HG03460 (cell line): ENCODE measurements around the gene KAZALD1.

Experiments used
- ATAC-seq: cut with Tn5 transposase; IDR thresholded peaks from one replicate; pipeline ENCODE4 v1.9.1; 2021; ENCODE audit not compliant: unreplicated experiment

KAZALD1 gene, protein sequence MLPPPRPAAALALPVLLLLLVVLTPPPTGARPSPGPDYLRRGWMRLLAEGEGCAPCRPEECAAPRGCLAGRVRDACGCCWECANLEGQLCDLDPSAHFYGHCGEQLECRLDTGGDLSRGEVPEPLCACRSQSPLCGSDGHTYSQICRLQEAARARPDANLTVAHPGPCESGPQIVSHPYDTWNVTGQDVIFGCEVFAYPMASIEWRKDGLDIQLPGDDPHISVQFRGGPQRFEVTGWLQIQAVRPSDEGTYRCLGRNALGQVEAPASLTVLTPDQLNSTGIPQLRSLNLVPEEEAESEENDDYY

DNA sequence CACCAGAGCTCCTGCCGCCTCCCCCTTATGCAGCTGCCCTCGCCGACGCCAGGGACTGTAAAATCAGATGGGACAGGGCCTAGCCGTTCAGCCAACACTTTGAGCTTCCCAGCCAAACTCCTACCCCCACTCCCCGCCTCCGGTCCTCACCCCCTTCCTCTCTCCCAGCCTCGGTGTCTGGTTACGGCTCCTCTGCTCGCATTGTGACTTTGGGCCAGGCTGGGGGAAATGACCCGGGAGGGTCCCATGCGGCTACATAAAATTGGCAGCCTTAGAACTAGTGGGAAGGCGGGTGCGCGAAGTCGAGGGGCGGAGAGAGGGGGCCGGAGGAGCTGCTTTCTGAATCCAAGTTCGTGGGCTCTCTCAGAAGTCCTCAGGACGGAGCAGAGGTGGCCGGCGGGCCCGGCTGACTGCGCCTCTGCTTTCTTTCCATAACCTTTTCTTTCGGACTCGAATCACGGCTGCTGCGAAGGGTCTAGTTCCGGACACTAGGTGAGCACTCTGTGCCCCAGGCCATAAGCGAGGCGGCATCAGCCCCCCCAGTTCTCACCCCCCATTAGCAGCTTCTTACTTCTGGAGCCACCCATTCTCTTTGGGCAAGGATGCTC is at the start of gene KAZALD1:
TSS of gene KAZALD1 (plus strand) at position 366 of the 608 bp plus-strand sequence. CDS start 604 bp downstream, outside the sequence.
- ATAC-seq: no peak

DNA sequence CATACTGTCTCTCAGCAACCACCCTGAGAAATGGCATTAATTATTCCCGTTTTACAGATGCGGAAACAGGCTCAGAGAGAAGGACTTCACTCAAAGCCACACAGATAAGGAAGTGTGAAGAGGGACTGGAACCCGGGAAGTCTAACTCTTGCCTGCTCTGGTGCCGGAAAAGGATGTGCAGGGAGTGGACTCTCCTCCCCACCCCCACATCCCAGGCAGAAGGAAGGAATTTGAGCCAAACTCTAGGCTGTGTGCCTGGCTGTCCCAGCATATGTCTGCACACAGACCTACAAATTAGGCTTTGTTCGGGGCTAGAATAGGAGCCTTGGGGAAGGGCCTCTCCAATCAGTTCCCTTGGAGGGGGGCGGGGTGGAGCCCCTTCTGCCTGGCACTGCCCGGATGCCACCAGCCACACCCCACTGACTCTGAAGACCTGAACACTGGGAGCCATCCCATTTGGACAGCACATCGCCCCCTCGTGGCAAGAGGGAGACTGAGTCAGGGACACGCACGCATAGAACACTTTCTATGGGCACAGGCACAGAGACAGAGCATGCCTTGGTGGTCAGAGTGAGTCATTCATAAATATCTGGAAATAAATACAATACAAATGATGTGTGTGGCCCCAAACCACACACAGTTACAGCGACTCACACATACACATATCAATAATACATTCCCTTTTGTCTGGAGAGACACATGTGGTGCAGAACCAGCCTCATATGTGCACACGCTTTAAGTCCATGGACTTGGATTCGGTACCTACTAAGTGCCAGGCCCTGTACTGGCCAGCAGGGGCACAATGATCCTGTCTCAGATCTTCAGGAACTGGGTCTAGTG is 49.0 kb upstream of the KAZALD1 start:
- ATAC-seq: peak; percentile 80

DNA sequence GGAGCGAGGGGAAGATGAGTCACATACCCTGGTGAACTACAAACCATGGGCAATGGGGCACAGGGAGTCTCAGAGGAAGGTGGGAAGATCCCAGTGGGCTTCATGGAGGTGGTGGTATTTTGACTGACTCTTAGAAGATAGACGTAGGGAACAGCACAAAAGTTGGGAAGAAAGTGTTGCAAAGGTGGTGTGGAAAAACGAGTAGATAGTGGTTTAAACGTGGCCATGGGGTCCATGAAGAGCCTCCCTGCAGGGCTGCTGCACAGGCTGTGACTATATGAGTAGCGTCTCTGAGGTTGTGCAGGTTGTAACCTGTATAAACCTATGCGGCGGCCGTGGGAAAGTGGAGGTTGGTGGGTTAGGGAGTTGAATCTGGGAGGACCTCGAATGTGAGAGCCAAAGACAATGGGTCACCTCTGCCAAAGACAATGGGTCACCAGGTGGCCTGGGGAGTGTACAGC is 48.4 kb upstream of the KAZALD1 start:
- no peak for ATAC-seq

GRCh38 chr10:101014230-101014884 is 47.4 kb upstream of the KAZALD1 start:
- ATAC-seq: no peak

DNA sequence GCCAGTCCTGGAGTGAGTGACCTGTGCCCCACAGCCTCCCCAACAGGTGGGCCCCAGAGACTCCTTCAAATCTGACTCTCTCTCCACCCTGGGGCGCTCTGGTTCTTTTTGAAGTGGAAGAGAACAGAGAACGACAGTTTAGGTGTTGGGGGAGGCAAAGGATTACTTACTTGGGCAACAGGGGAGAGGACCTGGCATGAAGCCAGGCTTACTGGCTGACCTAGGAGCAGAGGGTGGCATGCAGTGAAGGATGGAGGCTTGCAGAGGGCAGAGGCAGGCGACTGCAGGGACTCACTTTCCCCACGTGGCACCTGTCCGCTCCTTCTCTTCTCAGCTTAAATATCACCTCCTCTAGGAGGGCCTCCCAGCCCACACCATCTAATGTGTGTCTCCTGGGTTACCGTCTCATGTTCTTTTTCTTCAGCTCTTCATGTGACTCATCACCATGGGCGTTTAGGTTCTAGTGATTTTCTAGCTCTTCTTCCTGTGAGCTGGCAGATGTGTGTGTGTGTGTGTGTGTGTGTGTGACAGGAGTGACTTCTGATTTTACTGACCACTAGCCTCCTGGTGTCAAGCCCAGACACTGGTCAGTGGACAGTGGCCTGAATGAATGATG is 46.7 kb upstream of the KAZALD1 start:
- ATAC-seq: no peak

DNA sequence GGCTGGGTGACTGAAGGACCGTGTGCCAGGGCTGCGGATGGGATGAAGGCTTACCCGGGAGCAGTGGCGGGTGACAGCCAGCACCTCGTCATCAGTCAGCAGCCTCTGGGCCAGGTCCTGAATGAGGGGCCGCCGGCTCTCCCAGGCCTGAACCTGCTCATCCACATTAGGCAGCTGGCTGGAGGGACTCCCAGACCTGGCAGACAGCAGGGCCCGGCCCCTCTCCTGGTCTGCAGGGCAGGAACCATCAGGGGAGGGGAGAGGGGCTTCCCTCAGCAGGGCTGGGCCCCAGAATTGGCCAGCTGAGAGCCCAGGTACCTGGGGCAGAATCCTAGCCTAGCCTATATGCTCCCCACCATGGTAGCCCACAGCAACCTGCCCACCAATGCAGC is 46.2 kb upstream of the KAZALD1 start:
- ATAC-seq: no peak

DNA sequence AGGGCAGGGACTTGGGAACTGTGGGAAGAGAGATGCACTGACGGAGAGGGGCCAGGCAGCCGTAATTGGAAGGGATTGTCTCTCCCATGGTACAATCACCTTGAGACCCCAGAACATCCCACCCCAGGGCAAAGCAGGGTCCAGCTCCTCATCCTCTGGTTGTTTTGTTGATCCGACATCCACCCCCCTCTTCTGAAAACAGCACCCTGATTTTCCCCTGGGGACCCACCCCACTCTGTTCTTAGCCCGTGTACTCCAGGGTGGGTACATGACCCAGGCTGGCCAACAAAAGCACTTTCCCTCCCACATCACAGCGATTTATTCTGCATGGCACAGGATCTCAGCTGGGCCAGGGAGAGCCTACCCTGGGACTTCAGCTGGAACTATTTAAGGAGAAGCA is 45.0 kb upstream of the KAZALD1 start:
- ATAC-seq: no peak

- no peak for ATAC-seq
These were observed 43.6 kb upstream of the KAZALD1 start for GRCh38 chr10:101018118-101018599.

DNA sequence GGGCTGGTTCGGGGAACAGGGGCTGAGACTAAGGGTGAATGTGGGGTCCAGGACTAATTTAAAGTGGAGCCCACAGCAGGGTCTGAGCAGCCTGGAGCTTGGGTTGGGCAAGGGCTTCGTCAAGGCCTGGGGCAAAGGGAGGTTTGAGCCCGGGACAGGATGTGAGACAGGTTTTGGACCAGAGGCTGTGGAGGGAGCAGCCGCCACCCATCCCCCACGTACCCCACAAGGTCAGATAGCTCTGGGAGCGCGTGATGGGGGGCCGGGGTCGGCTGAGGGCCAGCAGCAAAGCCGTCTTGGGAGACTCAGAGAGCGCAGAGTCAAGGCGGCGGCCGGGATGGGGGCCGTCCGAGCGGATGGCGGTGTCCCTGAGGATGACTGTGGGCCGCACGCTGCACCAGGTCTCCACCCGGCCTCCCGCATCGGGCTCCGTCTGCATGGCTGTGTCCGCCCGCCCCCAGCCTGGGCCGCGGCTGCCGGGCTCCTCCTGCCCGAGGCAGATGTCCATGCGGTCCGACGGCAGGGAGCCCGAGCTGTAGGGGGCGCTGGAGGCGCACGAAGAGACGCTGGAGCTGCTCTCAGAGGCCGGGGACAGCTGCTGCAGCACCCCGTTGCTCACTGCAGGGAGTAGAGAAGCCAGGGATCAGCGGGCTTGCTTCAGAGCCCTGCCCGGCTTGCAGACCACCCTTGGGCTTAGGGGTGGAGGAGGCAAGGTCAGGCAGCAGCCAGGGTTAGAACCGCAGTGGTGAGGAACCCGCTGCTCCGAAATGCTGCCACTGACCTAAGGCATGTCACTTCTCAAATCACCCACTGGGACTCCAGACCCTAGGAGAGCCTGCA is 43.0 kb upstream of the KAZALD1 start:
- ATAC-seq: no peak

DNA sequence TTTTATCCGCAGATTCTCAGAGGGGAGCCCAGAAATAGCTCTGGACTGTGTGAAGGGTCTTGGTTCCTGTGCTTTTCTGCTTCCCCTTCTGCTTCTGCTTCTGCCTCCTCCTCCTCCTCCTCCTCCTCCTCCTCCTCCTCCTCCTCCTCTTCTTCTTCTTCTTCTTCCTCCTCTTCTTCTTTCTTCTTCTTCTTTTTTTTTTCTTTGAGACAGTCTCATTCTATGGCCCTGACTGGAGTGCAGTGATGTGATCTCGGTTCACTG is 42.4 kb upstream of the KAZALD1 start:
- ATAC-seq: no peak

DNA sequence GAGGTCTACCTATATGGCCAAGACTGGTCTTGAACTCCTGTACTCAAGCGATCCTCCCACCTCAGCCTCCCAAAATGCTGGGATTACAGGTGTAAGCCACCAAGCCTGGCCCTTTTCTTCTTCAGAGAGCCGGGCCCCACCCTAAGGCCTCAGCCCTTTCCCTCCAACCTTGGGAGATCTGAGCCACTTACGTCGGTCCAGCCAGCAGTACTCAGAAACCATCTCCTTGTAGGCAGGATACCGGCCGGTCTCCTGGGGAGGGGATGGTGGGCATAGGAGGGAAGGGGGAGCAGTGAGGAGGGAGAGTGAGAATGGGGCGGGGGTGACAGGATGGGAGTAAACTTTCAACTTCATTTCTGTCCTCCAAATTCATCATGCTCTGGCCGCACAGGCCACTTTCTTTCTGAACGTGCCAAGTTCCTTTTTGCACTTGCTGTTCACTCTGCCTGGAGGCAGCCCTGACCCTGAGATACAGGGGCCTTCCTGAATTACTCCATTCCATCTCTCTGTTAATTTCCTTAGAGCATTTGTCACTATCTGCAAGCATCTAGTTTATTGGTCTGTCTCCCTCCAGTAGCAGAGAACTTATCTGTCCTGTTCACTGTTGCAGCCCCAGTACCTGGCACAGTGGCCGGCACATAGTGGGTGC is 41.2 kb upstream of the KAZALD1 start:
- no peak for ATAC-seq

DNA sequence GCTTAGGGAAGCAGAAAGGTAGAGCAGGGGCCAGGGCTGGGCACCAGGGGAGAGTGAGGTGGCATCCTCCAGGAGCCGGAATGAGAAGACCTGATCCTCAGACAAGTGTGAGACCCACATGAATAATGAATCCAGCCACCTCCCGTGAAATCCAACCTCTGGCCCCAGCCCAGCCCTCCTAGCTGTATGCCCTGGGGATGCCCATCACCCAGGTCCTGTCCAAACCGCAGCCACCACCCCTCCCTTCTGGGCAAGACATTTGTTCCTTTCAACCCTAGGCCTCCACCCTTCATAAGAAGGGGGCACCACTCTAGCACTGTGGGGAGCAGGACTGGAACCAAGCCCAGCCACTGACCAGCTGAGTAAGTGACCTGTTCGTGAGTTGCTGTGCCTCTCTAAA is 40.5 kb upstream of the KAZALD1 start:
- ATAC-seq: no peak

DNA sequence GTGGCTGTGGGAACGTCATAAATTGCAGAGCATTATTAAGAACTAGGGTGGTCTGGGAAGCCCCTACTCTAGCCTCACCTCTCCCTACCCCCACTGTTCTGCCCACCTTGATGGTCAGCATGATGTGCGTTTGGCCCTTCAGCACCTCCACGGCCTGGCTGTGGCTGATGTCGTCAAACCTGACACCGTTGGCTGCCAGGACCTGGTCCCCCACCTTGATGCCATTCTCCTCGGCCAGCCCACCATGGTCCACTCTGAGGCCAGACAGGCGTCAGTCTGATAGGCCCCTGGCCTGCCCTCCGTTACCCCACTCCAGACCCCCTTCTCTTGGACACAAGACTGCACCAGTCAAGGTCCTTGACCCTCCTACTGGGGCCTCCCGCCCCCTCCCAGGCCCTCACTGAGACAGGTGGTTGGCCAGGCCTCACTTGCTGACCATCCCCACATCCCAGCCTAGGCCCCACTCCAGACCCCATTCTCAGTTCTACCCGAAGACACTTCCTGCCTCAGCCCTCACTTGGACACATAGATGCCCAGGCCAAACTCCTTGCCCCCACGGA is 40.0 kb upstream of the KAZALD1 start:
- ATAC-seq: no peak

- ATAC-seq: no peak
These were observed 38.7 kb upstream of the KAZALD1 start for GRCh38 chr10:101022967-101023705.

- no peak for ATAC-seq
These were observed 34.6 kb upstream of the KAZALD1 start for GRCh38 chr10:101027106-101027720.

- ATAC-seq: no peak
These were observed 33.1 kb upstream of the KAZALD1 start for GRCh38 chr10:101028446-101029337.
